ENCODE results near the gene TIAM1.

DNA sequence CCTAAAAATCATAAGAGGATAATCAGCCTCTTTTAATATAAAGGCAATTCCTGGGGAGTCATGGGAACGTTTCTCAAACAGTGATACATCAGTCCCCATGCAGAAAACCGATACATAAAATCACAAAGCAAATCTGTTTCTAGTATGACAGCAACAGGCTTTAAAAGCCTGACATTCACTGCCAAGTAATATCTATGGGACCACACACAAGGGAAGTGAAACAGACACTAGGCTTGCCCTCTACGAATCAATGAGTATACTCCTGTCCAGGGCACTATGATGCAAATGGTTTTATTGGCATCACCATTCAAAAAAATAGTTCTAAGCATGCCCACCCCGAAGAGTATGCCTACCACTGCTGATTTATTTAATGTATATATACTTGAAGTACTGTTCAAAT is 54.4 kb downstream of the TIAM1 start:
- TF ChIP-seq GATA2 (IDR thresholded peaks at IDR 0.05; ENCODE audit: low read depth, low read length) (no peak), GATA3 (IDR thresholded peaks at IDR 0.05; ENCODE audit: low read depth, low read length) (no peak)

Data from SH-SY5Y (cell line).